ENCODE data around the gene MTRR. TPM values are rescaled to one million over a fixed set of nuclear protein-coding genes. Genes with fewer than 3 reads are reported as not detected.

Gene MTRR
- total and polyA plus RNA-seq, 9 of the 15 experiments (the other 6 are each of a cell fraction or from before 2014, with no cell fraction given) = 39.3 to 84.6 (median 66.2) TPM

DNA sequence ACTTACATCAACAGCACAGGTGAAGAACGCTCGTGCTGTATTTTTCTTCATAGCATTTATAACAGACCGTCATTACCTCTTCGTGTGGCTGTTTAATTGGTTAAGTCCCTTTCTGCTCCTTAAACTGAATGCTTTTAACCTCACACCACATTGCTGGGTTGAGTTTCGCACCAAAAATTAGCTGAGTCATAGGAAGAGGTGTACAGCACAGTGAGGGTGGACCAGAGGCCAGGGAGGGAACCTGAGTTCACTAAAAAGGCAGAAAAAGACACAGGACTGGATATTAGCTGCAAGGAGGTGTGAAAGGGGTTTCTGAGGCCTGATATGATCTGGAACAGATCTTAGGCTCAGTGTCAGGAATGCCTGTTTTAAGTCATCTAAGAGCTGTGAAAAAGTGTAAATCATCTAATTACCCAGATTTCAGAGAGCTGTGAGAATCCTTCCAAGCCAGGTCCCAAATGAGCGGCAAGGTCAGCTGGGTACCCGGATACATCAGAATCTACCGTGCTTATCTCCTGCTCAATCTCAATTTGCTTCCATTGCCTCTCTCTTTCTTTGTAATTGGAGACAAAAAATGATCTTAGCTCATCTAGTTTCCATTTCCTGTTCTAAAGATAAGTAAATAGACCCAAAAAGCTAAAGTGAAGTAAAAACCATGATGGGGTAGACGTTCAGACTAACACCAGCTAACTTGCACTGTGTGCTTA, 10.9 kb upstream of the MTRR start (continued):
- TF ChIP-seq CSDE1 (IDR thresholded peaks at IDR 0.05) (no peak), FOSL1 (tag; conservative IDR thresholded peaks at IDR 0.05) (no peak), MAFG (tag; conservative IDR thresholded peaks at IDR 0.05) (peak; percentile 95), E2F4 (CRISPR knock-in tag; IDR thresholded peaks at IDR 0.05; ENCODE audit: low read depth) (no peak), ZC3H4 (CRISPR knock-in tag; IDR thresholded peaks at IDR 0.05; ENCODE audit: borderline replicate concordance) (no peak), CEBPB (tag; IDR thresholded peaks at IDR 0.05) (no peak), RFX1 (IDR thresholded peaks at IDR 0.05) (no peak), ZNF639 (CRISPR knock-in tag; conservative IDR thresholded peaks at IDR 0.05 in 1 of 2, IDR thresholded peaks at IDR 0.05 in 1 of 2) (no peak), NFE2L1 (tag; IDR thresholded peaks at IDR 0.05; ENCODE audit: borderline replicate concordance, low read depth) (peak; percentile 88), ZNF354B (CRISPR knock-in tag; IDR thresholded peaks at IDR 0.05) (no peak), DPF2 (IDR thresholded peaks at IDR 0.05) (peak; percentile 29; the same call in 1 of the 2 replicates), CBFA2T3 (IDR thresholded peaks at IDR 0.05) (no peak), MAZ (CRISPR knock-in tag; conservative IDR thresholded peaks at IDR 0.05 in 1 of 2, IDR thresholded peaks at IDR 0.05 in 1 of 2) (no peak)

Data from K562 (cell line).